ENCODE data around the gene RNU2-63P. TPM values are rescaled to one million over a fixed set of nuclear protein-coding genes. Genes with fewer than 3 reads are reported as not detected.
"Not testable (repeated sequence)": the region's sequence is repeated elsewhere in the genome, so short reads cannot be mapped to it uniquely, and the experiment has no call there.

The RNU2-63P gene
- polyA plus RNA-seq, 3 donors: not detected

GRCh38 chr2:88038263-88039105 lies 22.1 kb upstream of the RNU2-63P start:
- no peak for DNase-seq (ENCODE audit: extremely low read depth in 1 of 11, low read depth in 9 of 11, low spot score in 4 of 11)

- DNase-seq (ENCODE audit: extremely low read depth in 1 of 11, low read depth in 9 of 11, low spot score in 4 of 11): no peak
These were observed 20.3 kb upstream of the RNU2-63P start for GRCh38 chr2:88036606-88037005.

- no peak for DNase-seq (ENCODE audit: extremely low read depth in 1 of 11, low read depth in 9 of 11, low spot score in 4 of 11)
These were observed 19.8 kb upstream of the RNU2-63P start for GRCh38 chr2:88036182-88036581.

GRCh38 chr2:88032070-88032702 lies 15.8 kb upstream of the RNU2-63P start:
- no peak for DNase-seq (ENCODE audit: extremely low read depth in 1 of 11, low read depth in 9 of 11, low spot score in 4 of 11)

- DNase-seq (ENCODE audit: extremely low read depth in 1 of 11, low read depth in 9 of 11, low spot score in 4 of 11): no peak
These were observed 12.6 kb upstream of the RNU2-63P start for GRCh38 chr2:88028931-88029330.

GRCh38 chr2:88027697-88028389 lies 11.5 kb upstream of the RNU2-63P start:
- DNase-seq (ENCODE audit: extremely low read depth in 1 of 11, low read depth in 9 of 11, low spot score in 4 of 11): no peak

GRCh38 chr2:88024509-88024908 lies 8.2 kb upstream of the RNU2-63P start:
- no peak for DNase-seq (ENCODE audit: extremely low read depth in 1 of 11, low read depth in 9 of 11, low spot score in 4 of 11)

GRCh38 chr2:88022669-88022921 lies 6.2 kb upstream of the RNU2-63P start:
- DNase-seq (ENCODE audit: extremely low read depth in 1 of 11, low read depth in 9 of 11, low spot score in 4 of 11): no peak

- DNase-seq (ENCODE audit: extremely low read depth in 1 of 11, low read depth in 9 of 11, low spot score in 4 of 11): no peak
These were observed 3.6 kb upstream of the RNU2-63P start for GRCh38 chr2:88019985-88020384.

- DNase-seq (ENCODE audit: extremely low read depth in 1 of 11, low read depth in 9 of 11, low spot score in 4 of 11): no peak
These were observed 2.6 kb upstream of the RNU2-63P start for GRCh38 chr2:88018909-88019308.

- not testable (repeated sequence) for DNase-seq (ENCODE audit: extremely low read depth in 1 of 11, low read depth in 9 of 11, low spot score in 4 of 11)
These were observed 1.9 kb upstream of the RNU2-63P start for GRCh38 chr2:88018077-88018805.

- DNase-seq (ENCODE audit: extremely low read depth in 1 of 11, low read depth in 9 of 11, low spot score in 4 of 11): not testable (repeated sequence)
These were observed 1.4 kb upstream of the RNU2-63P start for GRCh38 chr2:88017780-88018038.

GRCh38 chr2:88016960-88017779 lies 823 bp upstream of the RNU2-63P start:
- DNase-seq (ENCODE audit: extremely low read depth in 1 of 11, low read depth in 9 of 11, low spot score in 4 of 11): peak in 2 of 11 donors; percentile 26 to 50

- no peak for DNase-seq (ENCODE audit: extremely low read depth in 1 of 11, low read depth in 9 of 11, low spot score in 4 of 11)
These were observed 5.3 kb downstream of the RNU2-63P start for GRCh38 chr2:88011011-88011410.

GRCh38 chr2:88010136-88010535 lies 6.2 kb downstream of the RNU2-63P start:
- DNase-seq (ENCODE audit: extremely low read depth in 1 of 11, low read depth in 9 of 11, low spot score in 4 of 11): no peak

GRCh38 chr2:88006912-88007439 lies 9.4 kb downstream of the RNU2-63P start:
- DNase-seq (ENCODE audit: extremely low read depth in 1 of 11, low read depth in 9 of 11, low spot score in 4 of 11): no peak

GRCh38 chr2:88005776-88006175 lies 10.6 kb downstream of the RNU2-63P start:
- DNase-seq (ENCODE audit: extremely low read depth in 1 of 11, low read depth in 9 of 11, low spot score in 4 of 11): no peak

- DNase-seq (ENCODE audit: extremely low read depth in 1 of 11, low read depth in 9 of 11, low spot score in 4 of 11): no peak
These were observed 13.1 kb downstream of the RNU2-63P start for GRCh38 chr2:88003074-88003755.
